GM23338 (cell line): ENCODE measurements around the gene CNTNAP5. TPM values are rescaled to one million over a fixed set of nuclear protein-coding genes. Genes with fewer than 3 reads are reported as not detected.

Source experiments
- ATAC-seq: fragments of 200-7000 bp; cut with Tn5 transposase; 3 replicates; pipeline ENCODE4 v1.9.1; 2020
- DNase-seq: peaks from one replicate; pipeline ENCODE4 v3.0.0-alpha.2; 2015; ENCODE audit warnings: low spot score
- H2AFZ ChIP-seq: fragments of 200-600 bp; sonication (generic); 2 replicates; pipeline ENCODE4 v1.8.0; 2016; ENCODE audit warnings: antibody characterized with exemption, mild to moderate bottlenecking, moderate library complexity
- H3F3A ChIP-seq: fragments of 200-600 bp; sonication (generic); replicated peaks from 2 replicates; pipeline ENCODE4 v1.8.0; 2017; ENCODE audit warnings: antibody characterized with exemption, mixed run types, low read depth
- H3K27ac ChIP-seq: fragments of 200-600 bp; sonication (generic); 2 replicates; pipeline ENCODE4 v1.6.1; 2016; ENCODE audit warnings: low read depth
- H3K27me3 ChIP-seq: fragments of 200-600 bp; sonication (generic); 2 replicates; pipeline ENCODE4 v1.8.0; 2016; ENCODE audit warnings: mild to moderate bottlenecking, mixed run types, moderate library complexity; ENCODE audit not compliant: insufficient read depth
- H3K36me3 ChIP-seq: fragments of 200-600 bp; sonication (generic); 2 replicates; pipeline ENCODE4 v1.8.0; 2016; ENCODE audit warnings: mild to moderate bottlenecking; ENCODE audit not compliant: insufficient read depth
- H3K4me1 ChIP-seq: fragments of 200-600 bp; sonication (generic); 2 replicates; pipeline ENCODE4 v1.8.0; 2016; ENCODE audit warnings: mild to moderate bottlenecking, moderate library complexity; ENCODE audit not compliant: insufficient read depth
- H3K4me2 ChIP-seq: fragments of 200-600 bp; sonication (generic); 2 replicates; pipeline ENCODE4 v1.7.1; 2017; ENCODE audit warnings: mixed run types
- H3K4me3 ChIP-seq: fragments of 200-600 bp; sonication (generic); 2 replicates; pipeline ENCODE4 v1.6.1; 2016; ENCODE audit warnings: mixed run types
- H3K79me2 ChIP-seq: fragments of 200-600 bp; sonication (generic); replicated peaks from 2 replicates; pipeline ENCODE4 v1.8.0; 2017; ENCODE audit warnings: mild to moderate bottlenecking; ENCODE audit not compliant: insufficient read depth
- H3K9me2 ChIP-seq: fragments of 200-600 bp; sonication (generic); 2 replicates; pipeline ENCODE4 v1.8.0; 2017; ENCODE audit not compliant: insufficient read depth
- H4K20me1 ChIP-seq: fragments of 200-600 bp; sonication (generic); replicated peaks from 2 replicates; pipeline ENCODE4 v1.8.0; 2017; ENCODE audit warnings: mild to moderate bottlenecking; ENCODE audit not compliant: insufficient read depth
- H3K27ac Mint-ChIP-seq: 2 replicates; pipeline ENCODE4 v1.8.0; 2020; ENCODE audit warnings: inconsistent platforms, mild to moderate bottlenecking, moderate library complexity, mixed read lengths
- H3K27me3 Mint-ChIP-seq: 3 replicates; pipeline ENCODE4 v1.8.0; 2022; ENCODE audit warnings: low read depth, mild to moderate bottlenecking, moderate library complexity, mixed read lengths, inconsistent platforms; ENCODE audit not compliant: insufficient read depth, poor library complexity
- H3K36me3 Mint-ChIP-seq: 3 replicates; pipeline ENCODE4 v1.8.0; 2021; ENCODE audit warnings: low read depth, mild to moderate bottlenecking, inconsistent platforms, moderate library complexity, mixed read lengths
- H3K4me1 Mint-ChIP-seq: 3 replicates; pipeline ENCODE4 v1.8.0; 2020; ENCODE audit warnings: mild to moderate bottlenecking, inconsistent platforms, mixed read lengths
- H3K4me3 Mint-ChIP-seq: 3 replicates; pipeline ENCODE4 v1.8.0; 2021; ENCODE audit warnings: moderate library complexity, mild to moderate bottlenecking, inconsistent platforms, mixed read lengths
- H3K9me3 Mint-ChIP-seq: 3 replicates; pipeline ENCODE4 v1.8.0; 2020; ENCODE audit warnings: moderate library complexity, mild to moderate bottlenecking, inconsistent platforms, mixed read lengths
- CREB1 ChIP-seq: fragments of 250-450 bp; sonication (Bioruptor Pico); IDR thresholded peaks from 2 replicates; pipeline ENCODE4 v1.5.0; 2020; ENCODE audit warnings: low read depth, mild to moderate bottlenecking, moderate library complexity
- EZH2 ChIP-seq: fragments of 200-600 bp; sonication (generic); IDR thresholded peaks from one replicate; pipeline ENCODE4 v1.8.0; 2017; ENCODE audit warnings: antibody characterized with exemption, mild to moderate bottlenecking, low read depth; ENCODE audit not compliant: unreplicated experiment
- EZH2phosphoT487 ChIP-seq: fragments of 200-600 bp; sonication (generic); IDR thresholded peaks from one replicate; pipeline ENCODE4 v1.8.1; 2018; ENCODE audit warnings: antibody characterized with exemption; ENCODE audit not compliant: unreplicated experiment
- JUNB ChIP-seq: IDR thresholded peaks from one replicate; pipeline ENCODE4 v1.6.1; 2016; ENCODE audit warnings: antibody characterized with exemption; ENCODE audit not compliant: unreplicated experiment
- NANOG ChIP-seq: IDR thresholded peaks from 2 replicates; pipeline ENCODE4 v1.6.1; 2016; ENCODE audit warnings: antibody characterized with exemption, borderline replicate concordance
- POLR2AphosphoS5 ChIP-seq: IDR thresholded peaks from 2 replicates; pipeline ENCODE4 v1.6.1; 2016; ENCODE audit warnings: antibody characterized with exemption, low read depth
- STAT1 ChIP-seq: IDR thresholded peaks from one replicate; pipeline ENCODE4 v1.6.1; 2016; ENCODE audit warnings: antibody characterized with exemption; ENCODE audit not compliant: unreplicated experiment
- ZNF331 ChIP-seq: fragments of 250-450 bp; sonication (Bioruptor Pico); IDR thresholded peaks from 2 replicates; pipeline ENCODE4 v1.5.0; 2020; ENCODE audit warnings: low read depth, mild to moderate bottlenecking, moderate library complexity
- polyA plus RNA-seq: library from polyadenylated mRNA; unstranded; fragments of >200 nt; fragmentation: Nextera tagmentation; extraction: Ambion mirVana; gene quantifications from 2 replicates; pipeline ENCODE4 v1.2.1, GENCODE V29; 2016
- total RNA-seq: library from RNA; depleted of rRNA; stranded (reverse); fragments of >200 nt; shearing (Covaris generic); gene quantifications from 2 replicates; pipeline ENCODE4 v1.2.3, GENCODE V29; 2014
- TF ChIP-seq, protein P1 (sequence below): fragments of 250-450 bp; sonication (Bioruptor Pico); IDR thresholded peaks from 2 replicates; pipeline ENCODE4 v1.5.0; 2020; ENCODE audit warnings: mild to moderate bottlenecking, moderate library complexity
- TF ChIP-seq, protein P2 (sequence below): IDR thresholded peaks from one replicate; pipeline ENCODE4 v1.6.1; 2018; ENCODE audit warnings: antibody characterized with exemption; ENCODE audit not compliant: unreplicated experiment

The CNTNAP5 gene
- total and polyA plus RNA-seq, 2 experiments from 2014 or later, result 0.49 to 0.50 TPM

DNA sequence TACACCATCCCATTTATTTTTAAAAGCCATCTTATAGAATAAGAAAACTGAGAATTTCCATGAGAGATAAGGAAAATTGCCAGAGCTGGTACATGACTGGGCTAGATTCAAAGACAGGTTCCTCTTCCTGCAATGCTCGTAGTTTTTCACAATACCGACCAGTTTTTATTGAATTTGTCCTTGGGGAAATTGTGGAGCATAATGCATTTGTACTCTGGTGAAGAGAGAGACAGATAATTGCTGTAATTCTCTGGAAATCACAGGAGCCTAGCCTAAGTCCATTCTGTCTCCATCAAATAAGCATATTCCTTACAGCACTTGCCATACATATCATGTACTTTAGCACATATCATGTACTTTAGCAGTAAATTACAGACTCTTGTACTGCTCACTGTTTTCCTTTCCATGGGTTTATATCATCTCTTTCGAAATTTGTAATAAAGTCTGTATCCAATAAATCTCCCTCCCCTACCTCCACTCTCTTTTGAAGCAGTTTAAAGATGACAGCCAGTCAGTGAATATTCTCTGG lies 355.2 kb downstream of the CNTNAP5 start:
- Mint-ChIP-seq H3K36me3 (peaks cover 4% of the 10 kb centered on the region; the same call in 1 of the 3 replicates), H3K27ac (no peak overlapping the region), H3K4me1 (peaks cover 11% of the 10 kb centered on the region; the same call in 2 of the 3 replicates), H3K27me3 (no peaks in the 10 kb centered on the region), H3K4me3 (no peak overlapping the region), H3K9me3 (peaks cover 3% of the 10 kb centered on the region; the same call in 1 of the 3 replicates)
- H3K9me2 ChIP-seq, result peaks cover 3% of the 10 kb centered on the region; the same call in 1 of the 2 replicates
- peaks cover 13% of the 10 kb centered on the region for H3K4me1 ChIP-seq
- TF ChIP-seq STAT1 (no peak), EZH2phosphoT487 (no peak), EZH2 (no peak), CREB1 (CRISPR knock-in tag) (no peak), ZNF331 (CRISPR knock-in tag) (no peak), NANOG (no peak), POLR2AphosphoS5 (no peak), JUNB (no peak)
- TF ChIP-seq, protein P1, sequence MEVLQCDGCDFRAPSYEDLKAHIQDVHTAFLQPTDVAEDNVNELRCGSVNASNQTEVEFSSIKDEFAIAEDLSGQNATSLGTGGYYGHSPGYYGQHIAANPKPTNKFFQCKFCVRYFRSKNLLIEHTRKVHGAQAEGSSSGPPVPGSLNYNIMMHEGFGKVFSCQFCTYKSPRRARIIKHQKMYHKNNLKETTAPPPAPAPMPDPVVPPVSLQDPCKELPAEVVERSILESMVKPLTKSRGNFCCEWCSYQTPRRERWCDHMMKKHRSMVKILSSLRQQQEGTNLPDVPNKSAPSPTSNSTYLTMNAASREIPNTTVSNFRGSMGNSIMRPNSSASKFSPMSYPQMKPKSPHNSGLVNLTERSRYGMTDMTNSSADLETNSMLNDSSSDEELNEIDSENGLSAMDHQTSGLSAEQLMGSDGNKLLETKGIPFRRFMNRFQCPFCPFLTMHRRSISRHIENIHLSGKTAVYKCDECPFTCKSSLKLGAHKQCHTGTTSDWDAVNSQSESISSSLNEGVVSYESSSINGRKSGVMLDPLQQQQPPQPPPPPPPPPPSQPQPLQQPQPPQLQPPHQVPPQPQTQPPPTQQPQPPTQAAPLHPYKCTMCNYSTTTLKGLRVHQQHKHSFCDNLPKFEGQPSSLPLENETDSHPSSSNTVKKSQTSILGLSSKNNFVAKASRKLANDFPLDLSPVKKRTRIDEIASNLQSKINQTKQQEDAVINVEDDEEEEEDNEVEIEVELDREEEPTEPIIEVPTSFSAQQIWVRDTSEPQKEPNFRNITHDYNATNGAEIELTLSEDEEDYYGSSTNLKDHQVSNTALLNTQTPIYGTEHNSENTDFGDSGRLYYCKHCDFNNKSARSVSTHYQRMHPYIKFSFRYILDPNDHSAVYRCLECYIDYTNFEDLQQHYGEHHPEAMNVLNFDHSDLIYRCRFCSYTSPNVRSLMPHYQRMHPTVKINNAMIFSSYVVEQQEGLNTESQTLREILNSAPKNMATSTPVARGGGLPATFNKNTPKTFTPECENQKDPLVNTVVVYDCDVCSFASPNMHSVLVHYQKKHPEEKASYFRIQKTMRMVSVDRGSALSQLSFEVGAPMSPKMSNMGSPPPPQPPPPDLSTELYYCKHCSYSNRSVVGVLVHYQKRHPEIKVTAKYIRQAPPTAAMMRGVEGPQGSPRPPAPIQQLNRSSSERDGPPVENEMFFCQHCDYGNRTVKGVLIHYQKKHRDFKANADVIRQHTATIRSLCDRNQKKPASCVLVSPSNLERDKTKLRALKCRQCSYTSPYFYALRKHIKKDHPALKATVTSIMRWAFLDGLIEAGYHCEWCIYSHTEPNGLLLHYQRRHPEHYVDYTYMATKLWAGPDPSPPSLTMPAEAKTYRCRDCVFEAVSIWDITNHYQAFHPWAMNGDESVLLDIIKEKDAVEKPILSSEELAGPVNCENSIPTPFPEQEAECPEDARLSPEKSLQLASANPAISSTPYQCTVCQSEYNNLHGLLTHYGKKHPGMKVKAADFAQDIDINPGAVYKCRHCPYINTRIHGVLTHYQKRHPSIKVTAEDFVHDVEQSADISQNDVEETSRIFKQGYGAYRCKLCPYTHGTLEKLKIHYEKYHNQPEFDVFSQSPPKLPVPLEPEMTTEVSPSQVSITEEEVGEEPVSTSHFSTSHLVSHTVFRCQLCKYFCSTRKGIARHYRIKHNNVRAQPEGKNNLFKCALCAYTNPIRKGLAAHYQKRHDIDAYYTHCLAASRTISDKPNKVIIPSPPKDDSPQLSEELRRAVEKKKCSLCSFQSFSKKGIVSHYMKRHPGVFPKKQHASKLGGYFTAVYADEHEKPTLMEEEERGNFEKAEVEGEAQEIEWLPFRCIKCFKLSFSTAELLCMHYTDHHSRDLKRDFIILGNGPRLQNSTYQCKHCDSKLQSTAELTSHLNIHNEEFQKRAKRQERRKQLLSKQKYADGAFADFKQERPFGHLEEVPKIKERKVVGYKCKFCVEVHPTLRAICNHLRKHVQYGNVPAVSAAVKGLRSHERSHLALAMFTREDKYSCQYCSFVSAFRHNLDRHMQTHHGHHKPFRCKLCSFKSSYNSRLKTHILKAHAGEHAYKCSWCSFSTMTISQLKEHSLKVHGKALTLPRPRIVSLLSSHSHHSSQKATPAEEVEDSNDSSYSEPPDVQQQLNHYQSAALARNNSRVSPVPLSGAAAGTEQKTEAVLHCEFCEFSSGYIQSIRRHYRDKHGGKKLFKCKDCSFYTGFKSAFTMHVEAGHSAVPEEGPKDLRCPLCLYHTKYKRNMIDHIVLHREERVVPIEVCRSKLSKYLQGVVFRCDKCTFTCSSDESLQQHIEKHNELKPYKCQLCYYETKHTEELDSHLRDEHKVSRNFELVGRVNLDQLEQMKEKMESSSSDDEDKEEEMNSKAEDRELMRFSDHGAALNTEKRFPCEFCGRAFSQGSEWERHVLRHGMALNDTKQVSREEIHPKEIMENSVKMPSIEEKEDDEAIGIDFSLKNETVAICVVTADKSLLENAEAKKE, result no peak
- TF ChIP-seq, protein P2, sequence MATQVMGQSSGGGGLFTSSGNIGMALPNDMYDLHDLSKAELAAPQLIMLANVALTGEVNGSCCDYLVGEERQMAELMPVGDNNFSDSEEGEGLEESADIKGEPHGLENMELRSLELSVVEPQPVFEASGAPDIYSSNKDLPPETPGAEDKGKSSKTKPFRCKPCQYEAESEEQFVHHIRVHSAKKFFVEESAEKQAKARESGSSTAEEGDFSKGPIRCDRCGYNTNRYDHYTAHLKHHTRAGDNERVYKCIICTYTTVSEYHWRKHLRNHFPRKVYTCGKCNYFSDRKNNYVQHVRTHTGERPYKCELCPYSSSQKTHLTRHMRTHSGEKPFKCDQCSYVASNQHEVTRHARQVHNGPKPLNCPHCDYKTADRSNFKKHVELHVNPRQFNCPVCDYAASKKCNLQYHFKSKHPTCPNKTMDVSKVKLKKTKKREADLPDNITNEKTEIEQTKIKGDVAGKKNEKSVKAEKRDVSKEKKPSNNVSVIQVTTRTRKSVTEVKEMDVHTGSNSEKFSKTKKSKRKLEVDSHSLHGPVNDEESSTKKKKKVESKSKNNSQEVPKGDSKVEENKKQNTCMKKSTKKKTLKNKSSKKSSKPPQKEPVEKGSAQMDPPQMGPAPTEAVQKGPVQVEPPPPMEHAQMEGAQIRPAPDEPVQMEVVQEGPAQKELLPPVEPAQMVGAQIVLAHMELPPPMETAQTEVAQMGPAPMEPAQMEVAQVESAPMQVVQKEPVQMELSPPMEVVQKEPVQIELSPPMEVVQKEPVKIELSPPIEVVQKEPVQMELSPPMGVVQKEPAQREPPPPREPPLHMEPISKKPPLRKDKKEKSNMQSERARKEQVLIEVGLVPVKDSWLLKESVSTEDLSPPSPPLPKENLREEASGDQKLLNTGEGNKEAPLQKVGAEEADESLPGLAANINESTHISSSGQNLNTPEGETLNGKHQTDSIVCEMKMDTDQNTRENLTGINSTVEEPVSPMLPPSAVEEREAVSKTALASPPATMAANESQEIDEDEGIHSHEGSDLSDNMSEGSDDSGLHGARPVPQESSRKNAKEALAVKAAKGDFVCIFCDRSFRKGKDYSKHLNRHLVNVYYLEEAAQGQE, result no peak
- H3F3A ChIP-seq, result no peaks in the 10 kb centered on the region
- DNase-seq (no peak), ATAC-seq (no peak)
- H3K4me2 ChIP-seq, result no peak overlapping the region
- no peak overlapping the region for H2AFZ ChIP-seq
- H4K20me1 ChIP-seq, result no peaks in the 10 kb centered on the region
- H3K79me2 ChIP-seq, result no peaks in the 10 kb centered on the region
- H3K36me3 ChIP-seq, result no peaks in the 10 kb centered on the region
- no peaks in the 10 kb centered on the region for H3K27me3 ChIP-seq
- no peak overlapping the region for H3K27ac ChIP-seq
- no peak overlapping the region for H3K4me3 ChIP-seq
